ENCODE data around the gene PLD4.
"Not testable (repeated sequence)": the region's sequence is repeated elsewhere in the genome, so short reads cannot be mapped to it uniquely, and the experiment has no call there.

Gene PLD4

GRCh38 chr14:104885973-104886689 lies 38.5 kb upstream of the PLD4 start:
- no peak for DNase-seq

DNA sequence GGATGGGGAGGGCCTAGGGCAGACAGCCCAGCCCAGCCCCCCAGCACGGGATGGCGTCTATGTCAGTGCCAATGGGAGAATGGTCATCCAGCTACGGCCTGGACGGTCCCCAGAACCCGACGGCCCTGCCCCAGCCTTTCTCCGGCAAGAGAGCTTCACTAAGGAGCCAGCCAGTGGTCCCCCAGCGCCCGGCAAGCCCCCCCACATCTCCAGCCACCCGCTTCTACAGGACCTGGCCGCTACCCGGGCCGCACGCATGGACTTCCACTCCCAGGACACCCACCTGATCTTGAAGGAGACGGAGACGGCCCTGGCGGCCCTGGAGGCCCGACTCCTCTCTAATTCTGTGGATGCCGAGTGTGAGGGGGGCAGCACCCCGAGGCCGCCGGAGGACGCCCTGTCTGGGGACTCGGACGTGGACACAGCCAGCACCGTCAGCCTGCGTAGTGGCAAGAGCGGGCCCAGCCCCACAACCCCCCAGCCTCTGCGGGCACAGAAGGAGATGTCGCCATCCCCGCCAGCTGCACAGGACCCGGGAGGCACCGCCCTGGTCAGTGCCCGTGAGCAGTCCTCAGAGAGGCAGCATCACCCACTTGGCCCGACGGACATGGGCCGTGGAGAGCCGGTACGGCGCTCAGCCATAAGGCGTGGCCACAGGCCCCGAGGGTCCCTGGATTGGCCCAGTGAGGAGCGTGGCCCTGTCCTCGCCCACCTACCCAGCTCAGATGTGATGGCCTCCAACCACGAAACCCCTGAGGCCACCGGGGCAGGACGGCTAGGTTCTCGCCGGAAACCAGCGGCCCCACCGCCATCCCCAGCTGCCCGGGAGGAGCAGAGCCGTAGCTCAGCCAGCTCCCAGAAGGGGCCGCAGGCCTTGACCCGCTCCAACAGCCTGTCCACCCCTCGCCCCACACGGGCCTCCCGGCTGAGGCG lies 37.7 kb upstream of the PLD4 start:
- DNase-seq: no peak

GRCh38 chr14:104887623-104888488 lies 36.8 kb upstream of the PLD4 start:
- DNase-seq: no peak

GRCh38 chr14:104888489-104889374 lies 35.9 kb upstream of the PLD4 start:
- DNase-seq: no peak

DNA sequence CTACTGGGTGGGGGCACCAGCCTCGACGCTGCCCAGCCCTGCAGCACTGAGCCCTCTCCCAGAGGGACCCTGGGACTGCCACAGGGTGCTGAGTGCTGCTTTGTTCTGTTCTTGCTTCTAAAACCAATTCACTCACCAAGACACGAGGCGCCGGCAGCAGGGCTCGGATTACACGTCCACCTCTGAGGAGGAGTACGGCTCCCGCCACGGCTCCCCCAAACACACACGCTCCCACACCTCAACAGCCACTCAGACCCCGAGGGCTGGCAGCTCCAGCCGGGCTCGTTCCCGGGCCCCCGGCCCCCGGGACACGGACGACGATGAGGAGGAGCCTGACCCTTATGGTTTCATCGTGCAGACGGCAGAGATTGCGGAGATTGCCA lies 35.3 kb upstream of the PLD4 start:
- DNase-seq: no peak

GRCh38 chr14:104890292-104890691 lies 34.4 kb upstream of the PLD4 start:
- not testable (repeated sequence) for DNase-seq

DNA sequence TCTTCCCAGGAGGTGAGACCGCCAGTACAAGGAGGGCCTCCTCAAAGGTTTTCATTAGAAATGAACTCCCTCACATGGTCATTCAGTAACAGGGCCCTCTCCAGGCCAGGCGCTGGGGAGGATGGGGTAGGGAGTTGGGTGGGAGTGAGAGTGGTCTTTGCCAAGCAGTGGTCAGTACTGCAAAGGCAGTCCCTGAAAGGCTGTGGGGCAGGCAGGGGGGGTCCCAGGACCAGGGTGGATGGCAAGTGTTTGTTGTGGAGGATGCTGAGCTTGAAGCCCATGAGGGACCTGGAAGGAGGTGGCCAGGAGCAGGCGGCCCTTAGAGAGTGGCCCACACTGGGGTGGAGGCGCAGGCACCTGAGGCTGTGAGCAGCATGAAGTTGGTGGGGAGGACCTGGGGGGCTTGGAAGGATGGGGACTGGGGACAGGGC lies 33.5 kb upstream of the PLD4 start:
- DNase-seq: no peak

DNA sequence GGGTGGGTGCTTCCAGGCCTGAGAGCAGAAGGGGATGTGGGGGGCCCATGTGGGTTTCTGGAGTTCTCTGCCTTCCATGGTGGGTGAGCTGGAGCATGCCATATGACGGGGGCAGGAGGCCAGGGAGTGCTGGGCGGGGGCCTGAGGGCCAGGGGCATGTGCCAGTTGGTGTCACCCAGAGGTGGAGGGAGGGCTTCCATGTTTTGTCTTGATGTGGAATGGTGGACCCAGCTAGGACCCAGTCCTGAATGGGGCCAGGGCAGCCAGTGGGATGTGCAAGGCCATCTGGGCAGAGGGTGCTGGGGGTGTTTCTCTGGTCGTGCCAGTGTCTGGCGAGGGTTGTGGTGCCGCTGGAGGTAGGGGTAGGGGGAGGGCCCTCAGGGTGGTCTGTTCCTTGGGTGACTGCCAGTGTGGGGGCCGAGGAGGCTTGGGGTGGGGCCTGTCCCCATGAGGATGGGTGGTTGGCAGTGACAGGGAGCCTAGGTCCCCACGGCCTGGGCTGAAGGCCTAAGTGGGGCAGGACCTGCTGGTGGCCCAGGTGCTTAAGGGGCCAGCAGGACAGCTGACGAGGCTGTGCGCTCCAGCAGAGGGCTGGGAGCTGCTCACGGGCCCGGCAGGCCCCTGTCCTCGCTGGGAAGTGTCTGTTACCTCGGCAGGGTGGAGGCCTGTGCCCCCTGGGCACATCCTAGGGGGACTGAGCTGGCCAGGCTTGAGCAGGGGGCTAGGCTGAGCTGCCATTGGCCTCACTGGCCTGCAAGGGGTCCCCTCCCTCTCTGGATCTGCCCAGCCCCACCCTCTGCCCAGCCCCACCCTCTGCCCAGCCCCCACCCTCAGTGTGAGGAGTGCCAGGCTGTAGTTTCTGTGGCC lies 32.8 kb upstream of the PLD4 start:
- DNase-seq: no peak

DNA sequence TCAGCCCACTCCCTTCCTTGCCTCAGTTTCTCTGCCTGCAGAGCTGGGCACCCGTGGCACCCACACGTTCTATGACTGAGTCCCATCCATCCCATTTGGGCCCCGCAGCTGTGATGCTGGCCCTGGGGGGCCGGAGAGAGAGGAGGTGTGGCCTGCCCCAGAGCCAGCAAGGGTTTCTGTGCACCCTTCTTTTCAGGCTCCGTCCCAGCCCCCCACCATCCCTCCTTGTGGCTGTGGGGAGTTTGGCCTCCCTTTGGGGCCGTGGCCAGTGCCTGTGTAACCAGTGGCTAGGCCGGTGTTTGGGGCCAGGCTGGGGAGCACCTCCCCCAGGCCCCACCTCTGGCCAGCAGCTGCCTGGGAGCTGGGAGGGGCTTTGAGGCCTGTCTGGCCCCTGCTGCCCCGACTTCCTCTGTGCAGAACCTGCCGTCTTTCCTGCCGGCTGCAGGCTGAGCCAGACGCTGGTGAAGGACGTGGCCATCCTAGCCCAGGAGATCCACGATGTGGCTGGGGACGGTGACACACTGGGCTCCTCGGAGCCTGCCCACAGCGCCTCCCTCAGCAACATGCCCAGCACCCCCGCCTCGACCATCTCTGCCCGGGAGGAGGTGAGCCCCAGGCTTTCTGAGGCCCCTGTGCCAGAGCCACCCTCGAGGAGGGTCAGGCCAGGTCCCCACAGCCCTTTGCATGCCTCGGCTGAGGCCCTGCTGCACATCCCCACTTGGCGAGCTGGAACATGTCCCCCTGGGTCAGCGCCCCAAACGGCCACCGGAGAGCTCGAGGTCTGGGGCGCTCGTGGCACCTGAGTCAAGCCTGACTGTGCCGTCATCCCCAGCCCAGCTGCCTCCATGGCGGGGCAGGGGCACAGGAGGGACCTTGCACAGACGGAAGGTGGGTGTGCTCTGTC lies 31.9 kb upstream of the PLD4 start:
- DNase-seq: no peak

GRCh38 chr14:104893435-104894207 lies 31.1 kb upstream of the PLD4 start:
- DNase-seq: no peak

GRCh38 chr14:104894331-104895206 lies 30.1 kb upstream of the PLD4 start:
- DNase-seq: no peak

DNA sequence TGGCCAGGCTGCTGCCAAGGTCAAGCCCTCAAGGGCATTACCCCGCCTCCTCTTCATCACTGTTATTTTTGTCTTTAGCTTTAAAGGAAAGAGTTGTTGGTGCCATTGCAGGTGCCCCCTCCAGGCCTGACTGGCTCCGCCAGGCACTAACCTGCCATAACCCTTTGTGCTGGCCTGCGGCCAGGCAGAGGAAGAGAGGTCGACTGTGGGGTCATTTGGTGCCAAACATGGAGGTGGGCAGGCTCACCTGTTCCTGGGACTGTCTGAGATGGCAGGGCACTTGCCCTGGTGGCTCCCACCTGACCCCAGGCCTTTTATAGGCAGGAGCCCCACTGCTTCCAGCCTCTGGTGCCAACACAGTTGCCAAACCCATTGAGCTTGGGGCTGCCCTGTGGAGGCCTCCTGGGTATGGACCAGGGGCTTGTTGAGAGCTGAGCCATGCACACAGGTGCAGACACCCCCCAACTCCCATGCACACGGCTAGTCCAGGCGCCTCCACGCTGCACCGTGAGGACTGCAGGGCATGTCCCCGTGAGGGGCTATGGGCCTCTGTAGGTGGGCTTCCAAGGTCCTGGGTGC lies 29.4 kb upstream of the PLD4 start:
- DNase-seq: no peak

DNA sequence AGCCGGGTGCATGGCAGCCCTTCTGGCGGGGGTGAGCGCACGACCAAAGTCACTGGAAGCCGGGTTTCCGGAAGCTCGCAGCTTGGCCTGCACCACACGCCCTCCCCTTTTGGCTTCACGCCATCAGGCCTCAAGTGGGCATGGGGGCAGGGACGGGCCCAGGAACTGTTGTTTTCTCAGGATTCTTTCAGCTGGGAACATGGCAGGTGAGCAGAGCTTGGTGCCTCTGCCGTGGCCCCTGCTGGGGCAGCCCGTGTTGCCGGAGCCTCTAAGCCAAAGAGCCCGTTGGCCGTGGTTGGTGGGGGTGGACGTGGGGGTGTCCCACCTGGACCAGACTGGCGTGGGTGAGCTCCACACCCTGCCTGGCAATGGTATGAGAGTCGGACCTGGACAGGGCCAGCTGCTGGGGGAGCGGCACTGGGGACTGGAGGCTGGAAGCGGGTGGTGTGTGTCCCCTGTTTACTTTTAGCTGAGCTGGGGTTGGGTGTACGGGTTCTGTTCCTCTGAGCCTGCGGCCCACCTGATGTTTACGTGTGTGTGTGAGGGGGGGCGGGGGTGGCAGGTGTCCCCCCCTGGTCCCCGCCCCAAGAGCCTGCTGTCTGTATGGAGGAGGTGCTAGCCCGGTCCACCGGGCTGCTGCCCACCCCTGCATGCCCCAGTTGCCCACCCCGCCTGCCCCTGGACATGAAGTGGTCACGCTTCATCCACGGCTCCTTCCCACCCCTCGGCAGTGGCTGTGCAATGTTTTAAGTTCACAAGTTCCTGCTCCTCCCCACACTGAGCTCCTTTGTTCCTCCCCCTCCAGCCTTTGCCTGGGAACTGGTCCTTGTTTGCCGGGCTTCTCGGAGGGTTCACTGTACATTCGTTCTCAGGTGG lies 28.7 kb upstream of the PLD4 start:
- no peak for DNase-seq

GRCh38 chr14:104897330-104898194 lies 27.1 kb upstream of the PLD4 start:
- no peak for DNase-seq

- no peak for DNase-seq
These were observed 26.5 kb upstream of the PLD4 start for GRCh38 chr14:104898195-104898558.
